Parathyroid adenoma (tissue), 2 donors: ENCODE results near the gene CCNL2.
"Not testable (repeated sequence)": the region's sequence is repeated elsewhere in the genome, so short reads cannot be mapped to it uniquely, and the experiment has no call there.

Source experiments
- H2AFZ ChIP-seq: fragments of 300-600 bp; sonication (generic); one replicate; pipeline ENCODE4 v1.7.0; 2017; ENCODE audit warnings: antibody characterized with exemption, mild to moderate bottlenecking
- H3K27ac ChIP-seq: fragments of 300-600 bp; sonication (generic); one replicate; pipeline ENCODE4 v1.7.0; 2017
- H3K27me3 ChIP-seq: fragments of 300-600 bp; sonication (generic); one replicate; pipeline ENCODE4 v1.7.0; 2017; ENCODE audit warnings: low read length; ENCODE audit not compliant: control insufficient read depth, insufficient read depth
- H3K36me3 ChIP-seq: fragments of 300-600 bp; sonication (generic); one replicate; pipeline ENCODE4 v1.7.0; 2017; ENCODE audit warnings: low read length; ENCODE audit not compliant: control insufficient read depth, insufficient read depth
- H3K4me1 ChIP-seq: fragments of 300-600 bp; sonication (generic); one replicate; pipeline ENCODE4 v1.7.0; 2017; ENCODE audit warnings: control low read depth
- H3K4me2 ChIP-seq: fragments of 300-600 bp; sonication (generic); one replicate; pipeline ENCODE4 v1.7.0; 2017; ENCODE audit warnings: low read length
- H3K4me3 ChIP-seq: fragments of 300-600 bp; sonication (generic); one replicate; pipeline ENCODE4 v1.7.0; 2017; ENCODE audit warnings: low read depth, low read length
- H3K79me2 ChIP-seq: fragments of 300-600 bp; sonication (generic); one replicate; pipeline ENCODE4 v1.7.0; 2017; ENCODE audit warnings: control low read depth
- H3K9ac ChIP-seq: fragments of 300-600 bp; sonication (generic); one replicate; pipeline ENCODE4 v1.7.0; 2017; ENCODE audit warnings: mild to moderate bottlenecking
- H3K9me3 ChIP-seq: fragments of 300-600 bp; sonication (generic); one replicate; pipeline ENCODE4 v1.7.0; 2017; ENCODE audit warnings: low read length; ENCODE audit not compliant: control insufficient read depth
- CTCF ChIP-seq: fragments of 300-600 bp; sonication (generic); IDR thresholded peaks from one replicate; pipeline ENCODE4 v1.7.0; 2017; ENCODE audit warnings: antibody characterized with exemption, mild to moderate bottlenecking
- donor health status: primary hyperparathyroidism.

The CCNL2 gene

GRCh38 chr1:1387098-1388077 lies 11.7 kb downstream of the CCNL2 start:
- H3K4me2 ChIP-seq: no peak overlapping the region
- H3K9ac ChIP-seq: no peak overlapping the region
- TF ChIP-seq CTCF: no peak
- H3K27ac ChIP-seq: no peak overlapping the region
- no peak overlapping the region for H3K4me3 ChIP-seq
- no peaks in the 10 kb centered on the region for H3K4me1 ChIP-seq
- H2AFZ ChIP-seq: no peak overlapping the region
- no peaks in the 10 kb centered on the region for H3K36me3 ChIP-seq
- no peaks in the 10 kb centered on the region for H3K9me3 ChIP-seq
- peaks cover 4% of the 10 kb centered on the region for H3K79me2 ChIP-seq
- no peaks in the 10 kb centered on the region for H3K27me3 ChIP-seq

DNA sequence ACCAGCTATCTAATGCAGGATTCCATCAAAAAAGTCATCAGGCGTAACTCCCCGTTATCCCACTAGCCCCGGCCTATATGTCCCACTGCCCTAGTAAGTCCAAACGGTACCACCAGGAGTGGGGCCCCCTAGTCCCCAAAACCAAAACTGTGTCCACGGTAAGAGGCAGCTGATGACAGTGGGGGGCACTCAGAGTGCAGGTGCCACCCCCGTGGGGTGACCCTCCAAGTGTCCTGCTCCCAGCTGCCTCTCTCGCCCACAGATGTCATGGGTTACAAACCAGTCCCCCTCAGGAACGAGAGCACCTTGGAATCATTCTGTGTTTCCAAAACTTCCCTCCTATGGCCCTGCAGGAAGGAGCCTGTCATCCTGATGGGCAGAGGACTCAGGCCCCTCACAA lies 13.2 kb downstream of the CCNL2 start:
- Histone ChIP-seq H3K27me3 (no peaks in the 10 kb centered on the region), H3K4me1 (no peaks in the 10 kb centered on the region), H2AFZ (no peak overlapping the region), H3K4me3 (no peak overlapping the region), H3K27ac (no peak overlapping the region), H3K4me2 (no peak overlapping the region), H3K9me3 (no peaks in the 10 kb centered on the region), H3K79me2 (peaks cover 4% of the 10 kb centered on the region), H3K36me3 (no peaks in the 10 kb centered on the region), H3K9ac (no peak overlapping the region)
- TF ChIP-seq CTCF: no peak

GRCh38 chr1:1385339-1385738 lies 13.8 kb downstream of the CCNL2 start:
- not testable (repeated sequence) for H3K27me3 ChIP-seq, H3K36me3 ChIP-seq, H3K79me2 ChIP-seq, H3K4me3 ChIP-seq, H3K27ac ChIP-seq, H3K4me1 ChIP-seq, H3K4me2 ChIP-seq, H3K9ac ChIP-seq, H2AFZ ChIP-seq, H3K9me3 ChIP-seq

- no peak overlapping the region for H2AFZ ChIP-seq
- H3K4me3 ChIP-seq: no peak overlapping the region
- no peak for TF ChIP-seq CTCF
- H3K9ac ChIP-seq: no peak overlapping the region
- no peaks in the 10 kb centered on the region for H3K36me3 ChIP-seq
- no peak overlapping the region for H3K27ac ChIP-seq
- no peak overlapping the region for H3K4me2 ChIP-seq
- no peaks in the 10 kb centered on the region for H3K9me3 ChIP-seq
- H3K4me1 ChIP-seq: no peaks in the 10 kb centered on the region
- no peaks in the 10 kb centered on the region for H3K79me2 ChIP-seq
- no peaks in the 10 kb centered on the region for H3K27me3 ChIP-seq
Measured at GRCh38 chr1:1381294-1381693, 17.8 kb downstream of the CCNL2 start.

GRCh38 chr1:1380860-1381259 lies 18.3 kb downstream of the CCNL2 start:
- no peaks in the 10 kb centered on the region for H3K27me3 ChIP-seq
- no peaks in the 10 kb centered on the region for H3K4me1 ChIP-seq
- H3K27ac ChIP-seq: no peak overlapping the region
- no peaks in the 10 kb centered on the region for H3K36me3 ChIP-seq
- H3K79me2 ChIP-seq: no peaks in the 10 kb centered on the region
- no peak overlapping the region for H3K4me3 ChIP-seq
- TF ChIP-seq CTCF: no peak
- no peak overlapping the region for H2AFZ ChIP-seq
- H3K9ac ChIP-seq: no peak overlapping the region
- no peak overlapping the region for H3K4me2 ChIP-seq
- no peaks in the 10 kb centered on the region for H3K9me3 ChIP-seq
